GM23338 (cell line): Measurements from ENCODE around the gene C1QTNF2. TPM values are rescaled to one million over a fixed set of nuclear protein-coding genes. Genes with fewer than 3 reads are reported as not detected.
A peak's percentile ranks its signal among the peaks of the same experiment; 100 is the strongest.

Experiments
- ATAC-seq: fragments of 200-7000 bp; cut with Tn5 transposase; 3 replicates; pipeline ENCODE4 v1.9.1; 2020
- DNase-seq: peaks from one replicate; pipeline ENCODE4 v3.0.0-alpha.2; 2015; ENCODE audit warnings: low spot score
- H2AFZ ChIP-seq: fragments of 200-600 bp; sonication (generic); 2 replicates; pipeline ENCODE4 v1.8.0; 2016; ENCODE audit warnings: antibody characterized with exemption, mild to moderate bottlenecking, moderate library complexity
- H3F3A ChIP-seq: fragments of 200-600 bp; sonication (generic); replicated peaks from 2 replicates; pipeline ENCODE4 v1.8.0; 2017; ENCODE audit warnings: antibody characterized with exemption, mixed run types, low read depth
- H3K27ac ChIP-seq: fragments of 200-600 bp; sonication (generic); 2 replicates; pipeline ENCODE4 v1.6.1; 2016; ENCODE audit warnings: low read depth
- H3K27me3 ChIP-seq: fragments of 200-600 bp; sonication (generic); 2 replicates; pipeline ENCODE4 v1.8.0; 2016; ENCODE audit warnings: mild to moderate bottlenecking, mixed run types, moderate library complexity; ENCODE audit not compliant: insufficient read depth
- H3K36me3 ChIP-seq: fragments of 200-600 bp; sonication (generic); 2 replicates; pipeline ENCODE4 v1.8.0; 2016; ENCODE audit warnings: mild to moderate bottlenecking; ENCODE audit not compliant: insufficient read depth
- H3K4me1 ChIP-seq: fragments of 200-600 bp; sonication (generic); 2 replicates; pipeline ENCODE4 v1.8.0; 2016; ENCODE audit warnings: mild to moderate bottlenecking, moderate library complexity; ENCODE audit not compliant: insufficient read depth
- H3K4me2 ChIP-seq: fragments of 200-600 bp; sonication (generic); 2 replicates; pipeline ENCODE4 v1.7.1; 2017; ENCODE audit warnings: mixed run types
- H3K4me3 ChIP-seq: fragments of 200-600 bp; sonication (generic); 2 replicates; pipeline ENCODE4 v1.6.1; 2016; ENCODE audit warnings: mixed run types
- H3K79me2 ChIP-seq: fragments of 200-600 bp; sonication (generic); replicated peaks from 2 replicates; pipeline ENCODE4 v1.8.0; 2017; ENCODE audit warnings: mild to moderate bottlenecking; ENCODE audit not compliant: insufficient read depth
- H3K9me2 ChIP-seq: fragments of 200-600 bp; sonication (generic); 2 replicates; pipeline ENCODE4 v1.8.0; 2017; ENCODE audit not compliant: insufficient read depth
- H4K20me1 ChIP-seq: fragments of 200-600 bp; sonication (generic); replicated peaks from 2 replicates; pipeline ENCODE4 v1.8.0; 2017; ENCODE audit warnings: mild to moderate bottlenecking; ENCODE audit not compliant: insufficient read depth
- H3K27ac Mint-ChIP-seq: 2 replicates; pipeline ENCODE4 v1.8.0; 2020; ENCODE audit warnings: inconsistent platforms, mild to moderate bottlenecking, moderate library complexity, mixed read lengths
- H3K27me3 Mint-ChIP-seq: 3 replicates; pipeline ENCODE4 v1.8.0; 2022; ENCODE audit warnings: low read depth, mild to moderate bottlenecking, moderate library complexity, mixed read lengths, inconsistent platforms; ENCODE audit not compliant: insufficient read depth, poor library complexity
- H3K36me3 Mint-ChIP-seq: 3 replicates; pipeline ENCODE4 v1.8.0; 2021; ENCODE audit warnings: low read depth, mild to moderate bottlenecking, inconsistent platforms, moderate library complexity, mixed read lengths
- H3K4me1 Mint-ChIP-seq: 3 replicates; pipeline ENCODE4 v1.8.0; 2020; ENCODE audit warnings: mild to moderate bottlenecking, inconsistent platforms, mixed read lengths
- H3K4me3 Mint-ChIP-seq: 3 replicates; pipeline ENCODE4 v1.8.0; 2021; ENCODE audit warnings: moderate library complexity, mild to moderate bottlenecking, inconsistent platforms, mixed read lengths
- H3K9me3 Mint-ChIP-seq: 3 replicates; pipeline ENCODE4 v1.8.0; 2020; ENCODE audit warnings: moderate library complexity, mild to moderate bottlenecking, inconsistent platforms, mixed read lengths
- CREB1 ChIP-seq: fragments of 250-450 bp; sonication (Bioruptor Pico); IDR thresholded peaks from 2 replicates; pipeline ENCODE4 v1.5.0; 2020; ENCODE audit warnings: low read depth, mild to moderate bottlenecking, moderate library complexity
- ETS1 ChIP-seq: IDR thresholded peaks from 2 replicates; pipeline ENCODE4 v1.6.1; 2016; ENCODE audit warnings: antibody characterized with exemption
- EZH2 ChIP-seq: fragments of 200-600 bp; sonication (generic); IDR thresholded peaks from one replicate; pipeline ENCODE4 v1.8.0; 2017; ENCODE audit warnings: antibody characterized with exemption, mild to moderate bottlenecking, low read depth; ENCODE audit not compliant: unreplicated experiment
- JUNB ChIP-seq: IDR thresholded peaks from one replicate; pipeline ENCODE4 v1.6.1; 2016; ENCODE audit warnings: antibody characterized with exemption; ENCODE audit not compliant: unreplicated experiment
- NANOG ChIP-seq: IDR thresholded peaks from 2 replicates; pipeline ENCODE4 v1.6.1; 2016; ENCODE audit warnings: antibody characterized with exemption, borderline replicate concordance
- POLR2AphosphoS5 ChIP-seq: IDR thresholded peaks from 2 replicates; pipeline ENCODE4 v1.6.1; 2016; ENCODE audit warnings: antibody characterized with exemption, low read depth
- STAT1 ChIP-seq: IDR thresholded peaks from one replicate; pipeline ENCODE4 v1.6.1; 2016; ENCODE audit warnings: antibody characterized with exemption; ENCODE audit not compliant: unreplicated experiment
- ZNF114 ChIP-seq: fragments of 250-450 bp; sonication (Bioruptor Pico); IDR thresholded peaks from 2 replicates; pipeline ENCODE4 v1.5.0; 2020; ENCODE audit warnings: mild to moderate bottlenecking, moderate library complexity
- polyA plus RNA-seq: library from polyadenylated mRNA; unstranded; fragments of >200 nt; fragmentation: Nextera tagmentation; extraction: Ambion mirVana; gene quantifications from 2 replicates; pipeline ENCODE4 v1.2.1, GENCODE V29; 2016
- total RNA-seq: library from RNA; depleted of rRNA; stranded (reverse); fragments of >200 nt; shearing (Covaris generic); gene quantifications from 2 replicates; pipeline ENCODE4 v1.2.3, GENCODE V29; 2014
- TF ChIP-seq, protein P1 (sequence below): IDR thresholded peaks from one replicate; pipeline ENCODE4 v1.6.1; 2018; ENCODE audit warnings: antibody characterized with exemption; ENCODE audit not compliant: unreplicated experiment

The C1QTNF2 gene
- total and polyA plus RNA-seq, 2 experiments from 2014 or later: 0.56 to 0.92 TPM

GRCh38 chr5:160420331-160420610, 49.8 kb upstream of the C1QTNF2 start:
- no peaks in the 10 kb centered on the region for H3K27me3 ChIP-seq
- peaks cover 21% of the 10 kb centered on the region; the same call in 1 of the 2 replicates for H3K4me1 ChIP-seq
- DNase-seq: no peak
- Mint-ChIP-seq H3K27me3 (peaks cover 4% of the 10 kb centered on the region), H3K27ac (0 out of 2 replicates have a peak overlapping the region, but pooled peaks have one; percentile 8), H3K36me3 (peaks cover 31% of the 10 kb centered on the region), H3K4me1 (peaks cover 39% of the 10 kb centered on the region), H3K9me3 (no peaks in the 10 kb centered on the region), H3K4me3 (peak overlapping the region; percentile 97)
- no peaks in the 10 kb centered on the region for H3K9me2 ChIP-seq
- peak overlapping the region; percentile 49; the same call in 1 of the 2 replicates for H2AFZ ChIP-seq
- ATAC-seq: no peak
- H3K27ac ChIP-seq: 0 out of 2 replicates have a peak overlapping the region, but pooled peaks have one; percentile 93
- TF ChIP-seq ETS1: no peak
- no peak for TF ChIP-seq ZNF114 (CRISPR knock-in tag)
- no peak for TF ChIP-seq CREB1
- no peak for TF ChIP-seq NANOG
- TF ChIP-seq STAT1: no peak
- TF ChIP-seq EZH2: no peak
- peak overlapping the region; percentile 88 for H3K4me2 ChIP-seq
- no peaks in the 10 kb centered on the region for H3F3A ChIP-seq
- H3K79me2 ChIP-seq: peaks cover 57% of the 10 kb centered on the region
- H4K20me1 ChIP-seq: no peaks in the 10 kb centered on the region
- H3K36me3 ChIP-seq: peaks cover 22% of the 10 kb centered on the region
- no peak overlapping the region for H3K4me3 ChIP-seq

DNA sequence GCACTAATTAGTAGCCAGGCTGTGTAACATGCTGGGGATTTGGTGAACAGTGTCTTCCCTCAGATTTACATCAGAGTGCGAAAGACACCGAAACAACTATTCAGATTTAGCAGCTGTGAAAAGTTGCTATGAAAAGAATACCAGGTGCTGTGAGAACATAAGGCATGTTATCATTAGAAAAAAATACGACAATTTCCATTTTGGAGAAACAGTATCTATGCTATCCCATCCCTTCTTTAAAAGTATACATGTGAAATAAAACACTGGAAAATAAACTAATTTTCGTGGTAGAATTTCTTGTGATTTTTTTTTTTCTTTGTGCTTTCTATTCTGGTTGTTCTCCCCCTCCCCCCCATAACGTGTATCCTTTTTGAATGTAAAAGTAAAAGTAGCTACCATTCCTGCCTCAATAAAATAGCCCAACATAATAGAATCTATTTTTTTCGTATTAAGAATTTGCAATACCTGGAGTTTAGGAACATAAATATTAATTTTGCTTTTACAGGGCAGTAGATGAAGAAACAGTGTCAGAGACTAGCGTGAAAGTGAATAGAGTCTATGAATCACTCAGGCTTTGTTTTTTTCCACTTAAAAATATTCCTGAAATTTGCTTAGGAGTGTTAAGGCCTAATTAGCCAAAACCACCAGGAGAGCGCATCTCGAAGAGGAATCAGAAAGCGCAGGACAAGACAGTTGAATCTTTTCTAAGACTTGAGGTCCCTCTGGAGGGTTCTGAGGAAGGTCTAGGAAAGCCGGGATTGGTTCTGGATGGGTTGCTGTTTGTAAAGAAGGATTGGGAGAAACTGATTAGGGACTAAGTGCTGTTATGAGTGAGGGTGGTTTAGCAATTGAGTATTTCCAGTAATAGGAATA, 49.3 kb upstream of the C1QTNF2 start:
- TF ChIP-seq EZH2 (no peak), JUNB (no peak), POLR2AphosphoS5 (no peak)
- TF ChIP-seq, protein P1, sequence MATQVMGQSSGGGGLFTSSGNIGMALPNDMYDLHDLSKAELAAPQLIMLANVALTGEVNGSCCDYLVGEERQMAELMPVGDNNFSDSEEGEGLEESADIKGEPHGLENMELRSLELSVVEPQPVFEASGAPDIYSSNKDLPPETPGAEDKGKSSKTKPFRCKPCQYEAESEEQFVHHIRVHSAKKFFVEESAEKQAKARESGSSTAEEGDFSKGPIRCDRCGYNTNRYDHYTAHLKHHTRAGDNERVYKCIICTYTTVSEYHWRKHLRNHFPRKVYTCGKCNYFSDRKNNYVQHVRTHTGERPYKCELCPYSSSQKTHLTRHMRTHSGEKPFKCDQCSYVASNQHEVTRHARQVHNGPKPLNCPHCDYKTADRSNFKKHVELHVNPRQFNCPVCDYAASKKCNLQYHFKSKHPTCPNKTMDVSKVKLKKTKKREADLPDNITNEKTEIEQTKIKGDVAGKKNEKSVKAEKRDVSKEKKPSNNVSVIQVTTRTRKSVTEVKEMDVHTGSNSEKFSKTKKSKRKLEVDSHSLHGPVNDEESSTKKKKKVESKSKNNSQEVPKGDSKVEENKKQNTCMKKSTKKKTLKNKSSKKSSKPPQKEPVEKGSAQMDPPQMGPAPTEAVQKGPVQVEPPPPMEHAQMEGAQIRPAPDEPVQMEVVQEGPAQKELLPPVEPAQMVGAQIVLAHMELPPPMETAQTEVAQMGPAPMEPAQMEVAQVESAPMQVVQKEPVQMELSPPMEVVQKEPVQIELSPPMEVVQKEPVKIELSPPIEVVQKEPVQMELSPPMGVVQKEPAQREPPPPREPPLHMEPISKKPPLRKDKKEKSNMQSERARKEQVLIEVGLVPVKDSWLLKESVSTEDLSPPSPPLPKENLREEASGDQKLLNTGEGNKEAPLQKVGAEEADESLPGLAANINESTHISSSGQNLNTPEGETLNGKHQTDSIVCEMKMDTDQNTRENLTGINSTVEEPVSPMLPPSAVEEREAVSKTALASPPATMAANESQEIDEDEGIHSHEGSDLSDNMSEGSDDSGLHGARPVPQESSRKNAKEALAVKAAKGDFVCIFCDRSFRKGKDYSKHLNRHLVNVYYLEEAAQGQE: no peak
- peaks cover 57% of the 10 kb centered on the region for H3K79me2 ChIP-seq
- no peak for ATAC-seq

More for the DNA sequence above, 49.3 kb upstream of the C1QTNF2 start:
- Histone ChIP-seq H3K27ac (peak overlapping the region; percentile 93), H3K9me2 (no peaks in the 10 kb centered on the region), H3F3A (no peaks in the 10 kb centered on the region), H2AFZ (peak overlapping the region; percentile 49; the same call in 1 of the 2 replicates), H4K20me1 (no peaks in the 10 kb centered on the region), H3K27me3 (no peaks in the 10 kb centered on the region), H3K4me1 (peaks cover 21% of the 10 kb centered on the region; the same call in 1 of the 2 replicates), H3K36me3 (peaks cover 16% of the 10 kb centered on the region), H3K4me3 (peak overlapping the region; percentile 57), H3K4me2 (peak overlapping the region; percentile 88)
- peak; percentile 19 for DNase-seq
- Mint-ChIP-seq H3K4me3 (peak overlapping the region; percentile 97), H3K4me1 (peaks cover 37% of the 10 kb centered on the region), H3K9me3 (no peaks in the 10 kb centered on the region), H3K27ac (peak overlapping the region; percentile 95), H3K36me3 (peaks cover 25% of the 10 kb centered on the region), H3K27me3 (peaks cover 4% of the 10 kb centered on the region)
